AG04450 (cell line): Measurements from ENCODE around the gene ARID4A. TPM values are rescaled to one million over a fixed set of nuclear protein-coding genes. Genes with fewer than 3 reads are reported as not detected.
A peak's percentile ranks its signal among the peaks of the same experiment; 100 is the strongest.

ENCODE experiments used
- CTCF ChIA-PET: fragments of 300-600, 350-600 bp; formaldehyde crosslinking; extraction: SDS; loops from one replicate; lab custom pipeline; 2022; ENCODE audit warnings: antibody characterized with exemption, inconsistent platforms; lab: Charles Lee
- POLR2A ChIA-PET: fragments of 350-600 bp; formaldehyde crosslinking; extraction: SDS; loops from one replicate; lab custom pipeline; 2021; ENCODE audit warnings: antibody characterized with exemption, inconsistent platforms; lab: Yijun Ruan, JAX
- DNase-seq: peaks from one replicate; pipeline ENCODE4 v3.0.0-alpha.2; 2011; ENCODE audit warnings: low read depth, low spot score
- H3K27ac ChIP-seq: one replicate; pipeline ENCODE4 v1.5.1; 2012; ENCODE audit warnings: low read depth, low read length, control low read depth
- H3K27me3 ChIP-seq: one replicate; pipeline ENCODE4 v1.6.0; 2012; ENCODE audit warnings: low read length; ENCODE audit not compliant: control insufficient read depth, insufficient read depth
- H3K4me3 ChIP-seq: 2 replicates; pipeline ENCODE4 v1.5.1; 2011; ENCODE audit warnings: mild to moderate bottlenecking, low read depth, low read length, control low read depth
- H3K9me3 ChIP-seq: 2 replicates; pipeline ENCODE4 v1.5.1; 2012; ENCODE audit warnings: low read length; ENCODE audit not compliant: control insufficient read depth, insufficient read depth
- polyA plus RNA-seq: library from polyadenylated mRNA; depleted of rRNA; stranded (reverse); fragments of >200 nt; gene quantifications from 2 replicates; pipeline ENCODE4 v1.2.3, GENCODE V29; 2011
- TF ChIP-seq, protein P1 (sequence below): IDR thresholded peaks from 2 replicates; pipeline ENCODE4 v1.5.1; 2011; ENCODE audit warnings: low read depth, low read length, control low read depth, inconsistent platforms

The ARID4A gene
- polyA plus RNA-seq, 1 experiment: 12.4 TPM

DNA sequence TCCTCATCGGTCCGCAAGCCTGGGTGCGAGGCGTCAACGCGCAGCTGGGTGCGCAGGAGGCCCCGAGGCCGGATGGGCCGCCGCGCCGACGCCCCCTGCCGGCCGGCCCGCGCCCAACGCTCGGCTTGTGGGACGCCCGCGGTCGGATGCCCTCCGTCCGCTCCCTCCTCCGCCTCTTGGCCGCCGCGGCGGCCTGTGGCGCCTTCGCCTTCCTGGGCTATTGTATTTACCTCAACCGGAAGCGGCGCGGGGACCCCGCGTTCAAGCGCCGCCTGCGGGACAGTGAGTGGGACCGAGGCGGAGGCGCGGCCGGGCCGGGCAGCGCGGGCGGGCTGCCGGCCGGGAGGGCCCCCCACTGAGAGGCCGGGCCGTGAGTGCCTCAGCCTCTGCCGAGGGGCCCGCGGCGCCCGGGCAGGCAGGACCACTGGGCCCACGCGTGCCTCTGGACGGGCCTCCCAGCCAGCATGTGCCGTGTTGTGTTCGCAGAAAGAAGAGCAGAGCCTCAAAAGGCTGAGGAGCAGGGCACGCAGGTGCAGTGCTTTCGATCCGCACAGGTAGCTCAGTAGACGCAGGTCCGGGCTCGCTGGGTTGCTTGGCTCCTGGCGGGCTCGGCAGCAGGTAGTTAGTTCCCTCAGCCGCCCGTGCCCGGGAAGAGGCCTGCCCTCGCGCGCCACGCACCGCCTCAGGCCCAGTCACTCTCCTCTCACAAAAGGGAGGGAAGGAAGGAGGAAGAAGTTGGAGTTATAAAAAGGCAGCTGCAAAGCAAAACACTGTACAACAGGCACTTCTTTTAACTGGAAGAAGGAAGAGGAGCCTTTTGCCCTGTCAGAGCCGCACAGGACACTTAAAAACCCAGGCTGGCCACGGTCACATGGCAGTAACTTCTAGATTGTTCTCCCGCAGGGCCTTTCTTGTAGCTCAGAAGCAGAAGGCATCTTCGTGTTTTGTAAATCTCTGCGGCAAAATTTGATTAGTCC is 97.7 kb downstream of the ARID4A start, which contains the start of gene TOMM20L:
Gene TOMM20L (plus strand): TSS at position 119 of the 977 bp plus-strand sequence. CDS start 28 bp downstream, at position 147.
- ChIA-PET CTCF (interaction anchor here (0.6 to 2.7 kb wide), 17 partner anchors 10 to 1252 kb away, joined by 3 to 15 read pairs (median 4); no protein-coding TSS in a partner anchor), POLR2A (interaction anchor here (0.6 to 1.4 kb wide), 2 partner anchors 98 to 153 kb away, joined by 3 read pairs; partner anchors contain the start of gene ARID4A)
- Histone ChIP-seq H3K27me3 (no peaks in the 10 kb centered on the region), H3K27ac (no peak within 1 kb of the TSS), H3K9me3 (no peaks in the 10 kb centered on the region), H3K4me3 (peak within 1 kb of the TSS; percentile 55)
- TF ChIP-seq, protein P1, sequence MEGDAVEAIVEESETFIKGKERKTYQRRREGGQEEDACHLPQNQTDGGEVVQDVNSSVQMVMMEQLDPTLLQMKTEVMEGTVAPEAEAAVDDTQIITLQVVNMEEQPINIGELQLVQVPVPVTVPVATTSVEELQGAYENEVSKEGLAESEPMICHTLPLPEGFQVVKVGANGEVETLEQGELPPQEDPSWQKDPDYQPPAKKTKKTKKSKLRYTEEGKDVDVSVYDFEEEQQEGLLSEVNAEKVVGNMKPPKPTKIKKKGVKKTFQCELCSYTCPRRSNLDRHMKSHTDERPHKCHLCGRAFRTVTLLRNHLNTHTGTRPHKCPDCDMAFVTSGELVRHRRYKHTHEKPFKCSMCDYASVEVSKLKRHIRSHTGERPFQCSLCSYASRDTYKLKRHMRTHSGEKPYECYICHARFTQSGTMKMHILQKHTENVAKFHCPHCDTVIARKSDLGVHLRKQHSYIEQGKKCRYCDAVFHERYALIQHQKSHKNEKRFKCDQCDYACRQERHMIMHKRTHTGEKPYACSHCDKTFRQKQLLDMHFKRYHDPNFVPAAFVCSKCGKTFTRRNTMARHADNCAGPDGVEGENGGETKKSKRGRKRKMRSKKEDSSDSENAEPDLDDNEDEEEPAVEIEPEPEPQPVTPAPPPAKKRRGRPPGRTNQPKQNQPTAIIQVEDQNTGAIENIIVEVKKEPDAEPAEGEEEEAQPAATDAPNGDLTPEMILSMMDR: peak; percentile 48; the same call in 1 of the 2 replicates
- peak; percentile 4 for DNase-seq

DNA sequence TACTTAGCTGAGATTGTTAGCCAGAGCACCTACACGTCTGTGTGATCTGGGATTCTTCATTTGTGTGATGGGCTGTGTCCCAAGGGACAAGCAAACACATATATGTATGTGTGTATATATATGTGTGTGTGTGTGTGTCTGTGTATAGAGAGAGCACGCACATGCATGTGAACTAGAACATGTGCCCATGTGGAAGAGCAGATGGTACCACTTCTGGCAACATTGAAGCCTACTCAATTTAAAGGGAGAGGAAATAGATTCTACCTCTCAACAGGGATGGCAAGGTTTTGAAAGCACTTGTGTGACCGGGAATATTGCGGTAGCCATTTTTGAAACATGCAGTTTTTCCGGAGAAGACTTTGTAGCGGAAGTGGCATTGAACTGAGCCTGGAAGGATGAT is 98.8 kb downstream of the ARID4A start:
- POLR2A ChIA-PET: no interaction called here
- CTCF ChIA-PET: interaction anchor here (0.9 to 2.7 kb wide), 3 partner anchors 13 to 17 kb away, joined by 3 to 15 read pairs (median 8); no protein-coding TSS in a partner anchor

DNA sequence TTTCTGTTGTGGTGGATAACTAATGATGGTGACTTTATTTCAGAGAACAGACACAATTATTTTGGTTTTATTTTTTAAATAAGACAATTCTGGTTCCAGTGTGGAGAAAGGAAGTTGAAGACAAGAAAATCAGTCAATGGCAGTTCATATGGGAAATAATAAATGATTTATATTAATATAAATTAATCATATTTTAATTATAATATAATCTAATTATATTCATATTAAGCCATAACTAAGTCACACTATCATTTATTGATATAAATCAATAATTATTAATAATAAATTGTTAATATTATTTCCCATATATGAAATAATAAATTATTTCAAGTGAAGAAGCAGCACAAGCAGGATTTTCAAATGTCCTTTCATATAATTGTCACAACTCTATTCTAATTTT is 100.1 kb downstream of the ARID4A start:
- TF ChIP-seq, protein P1: no peak
- no peak overlapping the region for H3K4me3 ChIP-seq

More for the DNA sequence above, 98.8 kb downstream of the ARID4A start:
- H3K4me3 ChIP-seq: no peak overlapping the region
- H3K27me3 ChIP-seq: no peaks in the 10 kb centered on the region
- TF ChIP-seq, protein P1: no peak
- no peak overlapping the region for H3K27ac ChIP-seq
- H3K9me3 ChIP-seq: no peaks in the 10 kb centered on the region
- no peak for DNase-seq

DNA sequence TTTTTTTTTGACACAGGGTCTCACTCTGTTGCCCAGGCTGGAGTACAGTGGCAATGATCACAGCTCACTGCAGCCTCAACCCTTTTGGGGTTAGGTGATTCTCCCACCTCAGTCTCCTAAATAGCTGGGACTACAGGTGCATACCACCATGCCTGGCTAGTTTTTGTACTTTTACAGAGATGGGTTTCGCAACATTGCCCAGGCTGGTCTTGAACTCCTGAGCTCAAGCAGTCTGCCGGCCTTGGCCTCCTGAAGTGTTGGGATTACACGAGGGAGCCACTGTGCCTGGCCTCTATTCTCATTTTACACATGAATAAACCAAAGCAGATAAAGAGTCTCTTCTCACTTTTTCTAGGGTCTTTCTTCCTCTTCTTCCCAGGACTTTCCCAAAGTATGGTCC is 100.5 kb downstream of the ARID4A start:
- Histone ChIP-seq H3K4me3 (no peak overlapping the region), H3K27ac (no peak overlapping the region), H3K9me3 (no peaks in the 10 kb centered on the region), H3K27me3 (no peaks in the 10 kb centered on the region)
- CTCF ChIA-PET: interaction anchor here (0.7 kb wide), 1 partner anchor 328 kb away, joined by 3 read pairs; no protein-coding TSS in a partner anchor
- no peak for DNase-seq
- POLR2A ChIA-PET: no interaction called here
- TF ChIP-seq, protein P1: no peak

More for the DNA sequence above, 100.1 kb downstream of the ARID4A start:
- Histone ChIP-seq H3K27me3 (no peaks in the 10 kb centered on the region), H3K9me3 (no peaks in the 10 kb centered on the region), H3K27ac (no peak overlapping the region)
- POLR2A ChIA-PET: no interaction called here
- CTCF ChIA-PET: interaction anchor here (0.7 kb wide), 1 partner anchor 328 kb away, joined by 3 read pairs; no protein-coding TSS in a partner anchor
- DNase-seq: no peak
